Activated CD8-positive, alpha-beta memory T cell treated with anti-CD3 and anti-CD28 coated beads for 1 hour (primary cell): Measurements from ENCODE around the gene USP31.
"Not testable (repeated sequence)": the region's sequence is repeated elsewhere in the genome, so short reads cannot be mapped to it uniquely, and the experiment has no call there.

Source experiments
- DNase-seq, 2 donors: peaks; one replicate each; pipeline ENCODE4 v3.0.0-alpha.2; 2020; ENCODE audit warnings: low read depth in 1 of 2; ENCODE audit errors: extremely low read depth in 1 of 2

The USP31 gene

DNA sequence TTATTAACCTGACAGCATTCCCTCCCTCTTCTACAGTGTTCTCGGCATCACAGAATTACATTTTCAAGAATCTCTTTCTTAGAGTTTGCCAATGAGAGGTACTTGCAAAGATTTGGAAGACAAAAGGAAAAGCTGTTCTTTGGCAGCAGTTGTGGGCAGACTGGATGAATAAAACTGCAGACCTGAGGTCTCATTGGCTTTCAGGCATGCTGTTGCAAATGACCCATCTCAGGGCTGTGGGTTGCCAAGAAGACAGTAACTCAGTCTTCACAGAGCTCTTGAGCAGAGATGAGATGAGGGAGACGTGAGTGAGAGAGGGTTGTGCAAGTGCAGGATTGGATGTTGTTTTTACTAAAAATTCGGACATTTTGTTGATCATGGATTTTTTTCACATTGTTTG, 11.3 kb upstream of the USP31 start:
- no peak for DNase-seq

DNA sequence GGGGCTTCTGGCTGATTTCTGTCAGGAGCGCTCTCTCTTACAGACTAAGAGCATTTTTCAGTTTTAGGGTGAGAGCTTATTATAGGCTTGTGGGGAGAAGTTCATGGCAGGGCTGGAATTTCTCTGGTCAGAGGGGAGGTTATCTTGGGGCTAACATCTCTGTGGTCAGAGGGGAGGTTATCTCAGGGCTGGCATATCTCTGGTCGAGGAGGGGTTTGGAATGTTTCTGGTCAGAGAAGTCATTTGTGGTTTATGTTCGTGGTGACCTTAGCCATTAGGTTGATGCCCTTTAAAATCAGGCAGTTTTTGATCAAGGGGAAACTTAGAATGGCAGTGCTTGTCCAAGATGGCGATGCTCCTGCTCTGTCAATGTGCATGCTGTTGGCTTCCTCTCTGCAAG, 10.8 kb upstream of the USP31 start:
- DNase-seq, result no peak

DNA sequence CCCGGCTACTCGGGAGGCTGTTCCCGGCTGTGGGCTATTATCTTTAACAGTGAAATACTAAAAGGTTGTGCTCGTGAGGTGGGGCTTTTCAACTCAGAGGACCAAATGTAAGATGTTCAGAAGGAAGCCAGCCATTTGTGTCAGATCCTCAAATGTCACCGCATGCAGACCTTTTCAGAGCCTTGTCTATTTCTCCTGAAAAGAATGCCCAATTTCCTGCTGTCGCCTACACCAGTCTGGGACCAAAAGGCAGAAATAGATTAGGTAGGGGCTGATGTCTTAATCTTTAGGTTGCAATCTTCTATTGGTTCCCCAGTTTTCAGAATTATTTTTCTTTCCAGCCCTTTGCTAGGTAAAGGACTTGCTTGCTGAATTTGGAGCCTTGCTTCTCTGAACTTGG, 8.9 kb upstream of the USP31 start:
- no peak for DNase-seq

DNA sequence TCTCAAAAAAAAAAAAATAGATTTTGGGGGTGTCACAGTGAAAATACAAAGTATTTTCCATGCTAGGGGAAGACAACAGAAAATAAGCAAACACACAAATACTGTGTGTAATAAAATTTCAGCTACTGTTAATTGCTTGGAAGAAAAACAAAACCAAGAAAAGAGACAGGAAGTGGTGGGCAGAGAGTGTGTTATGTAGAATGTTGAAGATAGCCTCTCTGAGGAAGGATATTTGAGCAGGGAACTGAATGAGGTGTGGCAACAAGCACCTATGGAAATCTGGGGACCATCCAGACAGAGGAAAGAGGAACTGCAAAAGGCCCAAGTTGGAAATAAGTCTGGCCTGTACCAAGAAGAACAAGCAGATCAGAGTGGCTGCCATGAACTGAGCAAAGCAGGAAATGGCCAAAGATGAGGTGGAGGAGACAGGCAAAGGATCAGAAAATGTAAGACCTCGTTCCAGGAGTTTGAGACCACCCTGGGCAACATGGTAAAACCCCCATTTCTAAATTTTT, 7.8 kb upstream of the USP31 start:
- DNase-seq, result no peak

DNA sequence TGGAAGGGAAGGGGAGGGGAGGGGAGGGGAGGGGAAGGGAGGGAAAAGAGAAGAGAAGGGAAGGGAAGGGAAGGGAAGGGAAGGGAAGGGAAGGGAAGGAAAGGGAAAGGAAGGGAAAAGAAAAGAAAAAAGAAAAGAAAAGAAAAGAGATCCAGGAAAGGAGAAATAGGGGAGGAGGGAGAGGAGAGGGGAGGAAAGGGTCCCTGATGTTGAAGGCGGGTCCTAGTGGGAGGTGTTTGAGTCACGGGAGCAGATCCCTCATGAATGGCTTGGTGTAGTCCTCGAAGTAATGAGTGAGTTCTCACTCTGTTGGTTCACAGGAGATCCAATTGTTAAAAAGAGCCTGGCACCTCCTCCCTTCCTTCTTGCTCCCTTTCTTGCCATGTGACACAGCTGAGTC, 6.9 kb upstream of the USP31 start:
- no peak for DNase-seq

DNA sequence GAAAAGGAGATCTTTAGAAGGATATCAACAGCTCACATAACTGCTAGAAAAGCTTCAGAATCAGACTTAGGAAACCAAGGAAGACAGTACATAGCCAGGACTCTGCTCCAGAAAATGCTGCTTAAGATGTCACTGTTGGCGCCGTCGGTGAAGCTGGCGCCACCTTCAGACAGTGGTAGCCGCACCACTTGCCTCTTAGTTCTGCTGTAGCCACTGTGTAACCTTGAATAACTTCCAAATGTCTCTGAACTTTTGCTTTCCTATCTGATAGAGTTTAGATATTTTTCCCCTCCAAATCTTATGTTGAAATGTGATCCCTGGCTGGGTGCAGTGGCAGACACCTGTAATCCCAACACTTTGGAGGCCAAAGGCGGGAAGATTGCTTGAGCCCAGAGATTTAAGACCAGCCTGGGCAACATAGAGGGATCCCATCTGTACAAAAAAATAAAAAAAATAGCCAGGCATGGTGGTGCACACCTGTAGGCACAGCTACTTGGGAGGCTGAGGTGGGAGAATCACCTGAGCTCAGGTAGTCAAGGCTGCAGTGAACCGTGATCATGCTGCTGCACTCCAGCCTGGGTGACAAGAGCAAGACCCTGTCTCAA, 6.3 kb upstream of the USP31 start:
- no peak for DNase-seq

DNA sequence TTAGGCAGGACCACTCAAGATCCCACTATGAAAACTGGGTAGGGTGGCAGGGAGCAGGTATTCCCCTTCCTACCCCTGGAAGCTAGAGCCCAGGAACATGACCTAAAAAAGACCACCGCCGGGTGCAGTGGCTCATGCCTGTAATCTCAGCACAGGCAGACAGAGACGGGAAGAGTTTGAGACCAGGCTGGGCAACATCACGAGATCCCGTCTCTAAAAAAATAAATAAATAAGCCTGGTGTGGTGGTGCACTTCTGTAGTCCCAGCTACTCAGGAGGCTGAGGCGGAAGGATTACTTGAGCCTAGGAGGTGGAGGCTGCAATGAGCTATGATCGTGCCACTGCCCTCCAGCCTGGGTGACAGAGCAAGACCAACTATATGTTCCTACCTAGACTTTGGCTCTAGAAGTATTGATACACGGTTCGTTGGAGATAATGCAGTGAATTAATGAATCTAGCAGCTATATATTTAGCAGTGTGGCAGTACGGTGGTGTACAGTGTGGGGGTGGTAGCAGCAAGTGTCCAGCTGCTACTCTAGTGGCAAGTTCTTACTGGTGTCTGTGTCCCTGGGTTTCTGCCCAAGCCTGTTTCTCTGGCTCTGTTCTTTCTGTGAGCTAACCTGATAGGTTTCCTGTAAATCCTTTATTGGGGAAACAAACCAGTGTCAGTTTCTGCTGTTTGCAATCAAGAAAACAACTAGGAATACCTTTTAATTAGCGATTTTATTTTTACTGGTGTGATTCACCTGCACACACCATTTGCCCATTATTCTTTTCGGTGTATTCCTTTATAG, 3.3 kb upstream of the USP31 start:
- DNase-seq, result no peak

DNA sequence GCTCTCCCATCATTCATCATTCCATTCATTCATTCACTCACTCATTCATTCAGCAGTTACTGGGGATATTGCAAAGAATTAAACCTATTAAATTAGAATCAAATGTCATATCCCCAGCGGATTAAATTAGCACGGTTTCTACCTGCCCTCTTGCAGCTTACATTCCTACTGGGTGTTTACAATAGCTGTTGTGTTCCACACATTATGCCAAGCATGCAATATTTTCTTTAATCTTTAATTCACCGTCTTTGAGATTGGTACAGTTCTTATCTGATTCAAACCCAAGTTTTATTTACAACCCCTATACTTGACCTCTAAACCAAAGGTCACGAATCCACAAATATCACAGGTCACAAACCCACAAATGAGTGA, 727 bp upstream of the USP31 start:
- no peak for DNase-seq

DNA sequence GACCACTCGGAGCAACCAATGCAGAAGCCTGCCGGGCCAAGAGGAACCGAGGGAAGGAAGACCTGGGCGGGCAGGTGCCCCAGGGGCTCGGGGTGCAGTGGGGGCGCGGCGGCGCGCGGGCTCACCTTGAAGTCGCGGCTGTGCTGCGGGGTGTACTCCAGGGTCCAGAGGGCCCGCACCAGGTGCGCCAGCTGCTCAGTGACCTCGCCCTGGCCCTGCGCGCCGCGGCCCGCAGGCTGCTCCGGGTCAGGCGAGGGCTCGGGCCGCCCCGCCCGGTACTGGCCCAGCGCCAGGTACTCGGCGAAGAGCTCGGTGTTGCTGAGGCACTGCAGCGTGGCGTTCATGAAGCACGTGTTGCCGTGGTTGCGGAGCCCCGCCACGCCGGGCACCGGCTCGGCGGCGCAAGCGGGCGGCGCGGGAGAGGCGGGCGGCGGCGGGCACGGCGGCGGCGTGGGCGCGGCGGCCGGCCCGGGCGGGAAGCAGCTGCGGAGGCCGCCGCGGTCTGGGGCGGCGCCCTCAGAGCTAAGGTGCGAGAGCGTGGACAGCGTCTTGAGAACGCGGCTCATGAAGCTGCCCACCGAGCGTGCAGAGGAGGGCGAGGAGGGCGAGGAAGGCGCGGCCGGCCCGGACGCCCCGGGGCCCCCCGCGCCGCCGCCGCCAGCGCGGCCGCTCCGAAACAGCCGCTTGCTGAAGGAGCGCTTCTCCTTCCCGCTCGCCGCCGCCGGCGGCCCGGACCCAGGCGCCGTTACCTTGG, 562 bp downstream of the USP31 start:
- DNase-seq, result peak in 1 of 2 donors; percentile 30

DNA sequence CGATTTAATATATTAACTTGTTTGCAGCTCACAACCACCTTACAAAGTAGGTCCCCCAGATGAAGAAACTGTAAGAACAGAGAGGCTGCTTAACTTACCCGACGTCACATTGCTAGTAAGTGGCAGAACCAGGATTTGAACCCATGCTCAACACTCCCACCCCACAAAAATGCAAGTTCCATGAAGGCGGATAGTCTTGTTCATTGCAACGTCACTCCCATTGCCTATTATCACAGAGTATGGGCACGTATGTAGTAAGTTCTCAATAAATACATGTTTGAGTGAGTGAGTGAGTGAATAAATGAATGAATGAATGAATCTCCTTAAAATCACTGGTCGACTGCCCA, 1.1 kb downstream of the USP31 start:
- no peak for DNase-seq

DNA sequence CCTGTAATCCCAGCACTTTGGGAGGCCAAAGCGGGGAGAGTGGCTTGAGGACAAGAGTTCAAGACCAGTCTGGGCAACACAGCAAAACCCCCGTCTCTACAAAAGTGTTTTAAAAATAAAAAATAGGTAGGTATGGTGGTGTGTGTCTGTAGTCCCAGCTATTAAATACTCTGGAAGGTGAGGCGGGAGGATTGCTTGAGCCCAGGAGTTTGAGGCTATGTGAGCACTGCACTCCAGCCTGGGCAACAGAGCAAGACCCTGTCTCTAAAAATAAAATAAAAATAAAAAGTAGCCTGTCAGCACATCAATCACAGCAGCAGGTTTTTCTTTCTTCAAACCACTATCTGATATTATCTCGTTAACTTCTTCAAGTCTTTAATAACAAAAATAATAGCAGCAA, 1.6 kb downstream of the USP31 start:
- DNase-seq, result no peak

DNA sequence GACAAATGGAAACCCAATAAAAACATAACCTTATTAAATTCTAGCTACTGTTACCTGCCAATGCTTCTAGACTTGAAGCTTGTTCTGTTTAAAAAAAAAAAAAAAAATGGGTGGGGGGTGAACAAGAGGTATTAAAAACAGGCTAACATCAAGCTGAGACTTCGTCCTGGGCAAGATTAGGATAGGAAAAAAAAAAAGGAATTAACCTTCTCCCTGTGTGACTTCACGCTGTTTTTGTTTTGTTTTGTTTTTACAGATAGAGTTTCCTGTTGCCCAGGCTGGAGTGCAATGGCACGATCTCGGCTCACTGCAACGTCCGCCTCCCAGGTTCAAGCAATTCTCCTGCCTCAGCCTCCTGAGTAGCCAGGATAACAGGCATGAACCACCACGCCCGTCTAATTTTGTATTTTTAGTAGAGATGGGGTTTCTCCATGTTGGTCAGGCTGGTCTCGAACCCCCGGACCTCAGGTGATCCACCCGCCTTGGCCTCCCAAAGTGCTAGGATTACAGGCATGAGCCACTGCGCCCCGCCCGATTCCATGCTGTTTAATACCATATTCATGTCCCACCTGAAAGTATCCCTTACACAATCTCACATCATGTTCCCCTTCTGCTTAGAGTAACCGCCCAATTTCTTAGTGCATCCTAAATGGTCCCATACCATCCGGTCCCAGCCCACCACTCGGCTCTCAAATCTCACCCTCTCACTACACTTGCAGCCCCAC, 2.2 kb downstream of the USP31 start:
- DNase-seq, result no peak

DNA sequence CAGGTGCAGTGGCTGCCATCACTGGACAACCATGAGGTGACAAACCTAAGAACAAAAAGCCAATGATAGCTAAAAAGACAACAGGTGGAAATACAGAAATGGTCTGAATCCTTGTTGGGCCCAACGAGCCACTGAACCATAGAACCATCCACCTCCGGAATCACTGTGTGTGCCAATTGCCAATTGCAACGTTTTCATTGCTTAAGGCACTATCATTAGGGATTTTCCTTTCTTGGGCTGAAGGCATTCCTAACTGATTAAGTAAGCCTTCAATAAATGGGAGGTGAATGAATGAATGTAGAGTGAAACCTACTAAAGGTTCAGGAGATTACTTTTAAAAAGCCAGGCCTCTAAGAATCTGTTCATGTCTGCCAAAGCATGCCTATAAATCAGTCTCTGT, 3.6 kb downstream of the USP31 start:
- no peak for DNase-seq

DNA sequence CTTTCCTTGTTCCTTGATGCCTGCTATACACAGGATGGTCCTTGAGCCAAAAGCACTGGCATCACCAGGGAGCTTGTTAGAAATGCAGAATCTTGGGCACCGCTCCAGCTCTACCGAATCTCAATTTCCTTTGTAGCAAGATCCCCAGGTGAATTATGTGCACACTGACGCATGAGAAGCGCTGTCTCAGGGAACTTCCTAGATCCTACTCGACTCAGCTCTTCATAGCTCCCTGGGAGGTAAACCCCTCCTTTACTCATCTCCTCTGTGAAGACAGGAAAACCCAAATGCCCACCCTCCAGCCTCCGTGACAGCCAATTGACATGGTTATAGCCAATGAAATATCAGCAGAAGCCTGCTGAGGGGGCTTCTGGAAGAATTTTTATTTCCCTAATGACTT, 4.1 kb downstream of the USP31 start:
- DNase-seq, result no peak

DNA sequence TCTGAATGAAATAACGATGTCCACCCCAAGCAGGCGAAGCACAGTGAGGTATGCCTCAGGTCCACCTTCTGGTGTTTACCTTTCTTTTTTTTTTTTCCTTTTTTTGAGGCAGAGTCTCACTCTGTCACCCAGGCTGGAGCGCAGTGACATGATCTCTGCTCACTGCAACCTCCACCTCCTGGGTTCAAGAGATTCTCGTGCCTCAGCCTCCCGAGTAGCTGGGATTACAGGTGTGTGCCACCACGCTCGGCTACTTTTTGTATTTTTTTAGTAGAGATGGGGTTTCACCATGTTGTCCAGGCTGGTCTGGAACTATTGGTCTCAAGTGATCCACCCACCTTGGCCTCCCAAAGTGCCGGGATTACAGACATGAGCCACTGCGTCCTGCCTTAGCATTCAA, 4.9 kb downstream of the USP31 start:
- not testable (repeated sequence) for DNase-seq

DNA sequence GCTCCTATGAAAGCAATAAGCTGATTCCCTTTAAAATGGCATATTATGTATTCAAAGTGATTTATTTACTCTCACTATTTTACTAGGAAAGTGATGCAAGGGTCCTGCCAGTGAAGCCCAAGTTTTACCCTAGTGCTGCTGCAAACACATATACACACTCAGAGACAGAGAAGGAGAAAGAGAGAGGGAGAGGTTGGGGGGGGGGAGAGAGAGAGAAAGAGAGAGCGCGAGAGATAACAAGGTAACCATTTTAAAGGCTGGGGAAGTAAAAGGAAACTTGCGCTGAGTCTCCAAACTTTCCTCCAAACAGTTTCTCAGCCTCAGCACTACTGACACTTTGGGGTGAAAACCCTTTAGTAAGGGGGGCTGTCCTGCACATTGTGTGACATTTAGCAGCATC, 5.9 kb downstream of the USP31 start:
- DNase-seq, result no peak

DNA sequence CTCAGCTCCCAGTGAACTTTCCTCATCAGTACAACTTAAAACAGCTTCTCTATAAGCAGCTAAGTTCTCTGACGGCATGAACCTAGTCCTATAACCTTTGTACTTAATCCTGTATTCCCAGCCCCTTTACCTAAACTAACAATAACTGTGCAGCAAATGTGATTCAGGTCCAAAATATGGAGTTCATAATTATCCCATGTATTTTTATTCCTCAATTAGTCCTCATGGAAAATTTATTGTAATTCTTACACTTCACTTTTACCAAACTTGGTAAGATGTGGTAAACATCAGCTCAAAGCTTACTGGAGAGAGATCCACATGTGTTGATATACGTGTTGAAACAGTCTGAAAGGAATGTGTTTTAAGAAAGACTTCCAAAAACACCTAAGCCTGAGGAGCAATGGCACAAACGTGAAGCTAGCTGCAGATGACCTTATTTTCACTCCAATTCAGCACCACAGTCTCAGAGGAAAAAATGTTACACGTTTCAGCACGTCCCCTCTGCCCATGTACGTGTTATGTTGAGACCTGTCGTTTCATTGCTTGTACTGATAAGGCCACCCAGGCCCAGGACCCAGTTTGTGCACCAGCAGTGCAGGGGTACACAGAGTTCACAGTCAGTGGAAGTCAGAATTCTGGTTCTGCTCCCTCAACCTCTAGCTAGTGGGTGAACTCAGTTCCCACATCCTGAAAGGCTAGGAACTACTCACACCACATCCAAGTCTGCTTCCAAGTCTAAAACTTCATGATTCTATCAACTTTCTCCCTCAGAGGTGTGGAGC, 7.1 kb downstream of the USP31 start:
- DNase-seq, result no peak

DNA sequence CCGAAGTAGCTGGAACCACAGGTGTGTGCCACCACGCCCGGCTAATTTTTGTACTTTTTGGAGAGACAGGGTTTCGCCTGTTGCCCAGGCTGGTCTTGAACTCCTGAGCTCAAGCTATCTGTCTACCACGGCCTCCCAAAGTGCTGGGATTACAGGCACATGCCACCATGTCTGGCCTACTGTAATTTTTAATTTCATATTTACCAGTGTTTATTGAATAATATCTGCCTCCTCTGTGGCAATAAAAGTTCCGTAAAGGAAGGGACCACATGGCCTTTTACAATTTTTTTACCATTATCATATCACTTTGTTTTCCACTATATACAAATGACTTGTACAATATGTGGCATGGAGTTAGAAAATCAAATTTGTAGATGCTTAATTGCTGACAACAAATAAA, 7.8 kb downstream of the USP31 start:
- DNase-seq, result no peak

DNA sequence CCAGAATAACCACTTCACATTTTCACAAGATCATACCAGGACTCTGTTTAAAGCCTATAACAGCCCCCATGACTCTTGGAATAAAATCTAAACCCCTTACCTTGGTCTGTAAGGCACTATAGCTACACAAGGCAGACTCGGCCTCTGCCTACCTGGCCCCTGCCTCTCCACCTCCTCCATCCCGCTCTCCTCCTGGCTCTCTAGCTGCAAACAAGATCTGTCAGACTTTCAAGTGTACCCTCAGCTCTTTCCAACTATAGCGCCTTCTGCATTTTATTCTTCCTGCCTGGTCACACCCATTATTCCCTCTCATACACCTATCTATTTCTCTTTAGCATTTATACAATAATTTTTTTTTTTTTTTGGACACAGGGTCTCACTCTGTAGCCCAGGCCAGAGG, 8.2 kb downstream of the USP31 start:
- no peak for DNase-seq

DNA sequence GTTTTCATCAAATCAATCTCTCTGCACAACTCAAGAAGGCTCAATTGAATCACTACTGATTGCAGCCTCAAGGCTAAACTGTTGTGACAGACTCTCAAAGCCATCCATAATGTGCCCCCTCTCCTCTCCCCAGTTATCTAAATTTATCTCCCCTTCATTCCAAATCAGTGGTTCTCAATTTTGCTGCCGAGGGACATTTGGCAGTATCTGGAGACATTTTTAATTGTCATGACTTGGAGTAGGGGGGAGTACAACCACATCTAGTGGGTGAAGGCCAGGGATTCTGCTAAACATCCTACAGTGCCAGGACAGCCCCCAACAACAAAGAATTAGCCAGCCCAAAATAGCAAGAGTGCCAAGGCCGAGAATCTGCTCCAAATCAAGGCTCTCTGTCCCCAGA, 9.1 kb downstream of the USP31 start:
- DNase-seq, result no peak

DNA sequence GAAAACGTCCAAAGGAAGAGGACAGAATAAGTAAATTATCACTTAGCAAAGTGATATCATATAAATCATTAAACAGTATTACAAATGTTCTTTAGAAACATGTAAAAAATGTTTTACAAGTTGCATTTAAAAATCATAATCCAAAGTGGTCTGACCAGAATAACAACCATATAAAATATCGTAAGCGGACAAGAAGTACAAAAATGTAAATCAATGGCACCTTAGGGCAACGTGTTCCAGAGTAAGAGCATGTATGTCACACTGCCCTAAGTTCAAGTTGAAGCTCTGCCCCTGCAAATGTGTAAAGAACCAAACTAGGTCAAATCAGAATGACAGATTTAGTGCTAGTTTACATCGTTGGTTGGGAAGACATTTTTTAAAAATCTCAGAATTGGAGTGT, 11.4 kb downstream of the USP31 start:
- no peak for DNase-seq
